Activated T-cell treated with anti-CD3 and anti-CD28 coated beads, Interleukin-2, amount 50 U/mL, for 1 hour (primary cell): ENCODE results near the gene SEMA7A.
"Not testable (repeated sequence)": the region's sequence is repeated elsewhere in the genome, so short reads cannot be mapped to it uniquely, and the experiment has no call there.

Experiments used
- DNase-seq: peaks from one replicate; pipeline ENCODE4 v3.0.0-alpha.2; 2020

The SEMA7A gene

DNA sequence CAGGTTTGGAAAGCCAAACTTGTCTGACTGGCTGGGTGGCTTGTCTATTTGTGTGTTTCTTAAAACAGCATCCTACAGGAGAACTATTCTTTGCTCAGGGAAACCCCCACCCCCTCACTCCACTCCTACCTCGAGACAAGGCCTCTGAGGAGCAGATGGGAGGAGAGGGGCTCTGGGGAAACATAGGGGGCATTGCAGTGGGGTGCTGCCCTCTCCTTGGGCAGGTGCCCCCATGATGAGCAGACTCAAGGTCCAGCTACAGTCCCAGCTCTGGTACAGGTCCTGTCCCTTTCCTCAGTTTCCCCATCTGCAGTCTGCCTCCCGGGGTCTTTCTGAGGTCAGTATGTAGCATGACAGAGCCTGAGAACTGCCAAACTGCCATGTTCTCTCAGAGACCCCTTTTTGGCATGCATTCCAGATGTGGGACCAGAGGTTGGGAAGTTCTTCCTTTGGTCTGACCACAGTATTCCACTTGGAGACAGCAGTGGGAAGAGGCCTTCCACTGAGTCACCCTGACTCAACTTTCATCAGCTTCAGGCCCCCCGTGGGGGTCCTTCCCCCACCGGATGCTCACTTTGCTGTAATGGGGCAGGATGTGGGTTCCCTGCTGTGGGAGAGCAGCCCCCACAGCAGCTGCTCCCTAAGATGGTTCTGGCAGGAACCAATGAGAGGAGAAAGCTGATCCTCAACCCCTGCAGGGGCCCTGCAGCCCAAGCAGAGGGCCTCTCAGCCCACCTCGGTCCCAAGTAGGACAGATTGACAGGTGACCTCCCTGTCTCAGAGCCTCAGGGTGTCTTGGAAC is 34.0 kb downstream of the SEMA7A start:
- peak; percentile 36 for DNase-seq

DNA sequence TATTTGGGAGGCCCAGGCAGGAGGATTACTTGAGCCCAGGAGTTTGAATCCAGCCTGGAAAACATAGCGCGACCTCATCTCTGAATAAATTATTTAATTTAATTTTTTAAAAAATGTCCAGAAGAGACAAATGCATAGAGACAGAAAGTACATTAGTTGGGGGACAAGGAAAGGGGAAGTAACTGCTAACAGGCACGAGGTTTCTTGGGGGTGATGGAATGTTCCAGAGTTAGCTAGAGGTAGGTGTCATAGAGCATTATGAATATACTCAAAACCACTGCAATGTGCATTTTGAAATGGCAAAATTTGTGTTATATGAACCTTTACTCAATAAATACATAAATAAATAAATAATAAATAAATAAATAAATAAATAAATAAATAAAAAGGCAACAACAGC is 34.7 kb downstream of the SEMA7A start:
- no peak for DNase-seq

DNA sequence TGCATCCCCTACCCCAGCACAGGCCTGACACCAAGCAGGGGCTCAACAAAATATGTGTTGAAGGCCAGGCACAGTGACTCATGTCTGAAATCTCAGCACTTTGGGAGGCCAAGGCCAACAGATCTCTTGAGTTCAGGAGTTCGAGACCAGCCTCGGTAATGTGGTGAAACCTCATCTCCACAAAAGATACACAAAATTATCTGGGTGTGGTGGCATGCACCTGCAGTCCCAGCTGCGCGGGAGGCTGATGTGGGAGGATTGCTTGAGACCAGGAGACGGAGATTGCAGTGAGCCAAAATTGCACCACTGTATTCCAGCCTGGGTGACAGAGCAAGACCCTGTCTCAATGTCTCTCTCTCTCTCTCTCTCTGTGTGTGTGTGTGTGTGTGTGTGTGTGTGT is 35.6 kb downstream of the SEMA7A start:
- no peak for DNase-seq

DNA sequence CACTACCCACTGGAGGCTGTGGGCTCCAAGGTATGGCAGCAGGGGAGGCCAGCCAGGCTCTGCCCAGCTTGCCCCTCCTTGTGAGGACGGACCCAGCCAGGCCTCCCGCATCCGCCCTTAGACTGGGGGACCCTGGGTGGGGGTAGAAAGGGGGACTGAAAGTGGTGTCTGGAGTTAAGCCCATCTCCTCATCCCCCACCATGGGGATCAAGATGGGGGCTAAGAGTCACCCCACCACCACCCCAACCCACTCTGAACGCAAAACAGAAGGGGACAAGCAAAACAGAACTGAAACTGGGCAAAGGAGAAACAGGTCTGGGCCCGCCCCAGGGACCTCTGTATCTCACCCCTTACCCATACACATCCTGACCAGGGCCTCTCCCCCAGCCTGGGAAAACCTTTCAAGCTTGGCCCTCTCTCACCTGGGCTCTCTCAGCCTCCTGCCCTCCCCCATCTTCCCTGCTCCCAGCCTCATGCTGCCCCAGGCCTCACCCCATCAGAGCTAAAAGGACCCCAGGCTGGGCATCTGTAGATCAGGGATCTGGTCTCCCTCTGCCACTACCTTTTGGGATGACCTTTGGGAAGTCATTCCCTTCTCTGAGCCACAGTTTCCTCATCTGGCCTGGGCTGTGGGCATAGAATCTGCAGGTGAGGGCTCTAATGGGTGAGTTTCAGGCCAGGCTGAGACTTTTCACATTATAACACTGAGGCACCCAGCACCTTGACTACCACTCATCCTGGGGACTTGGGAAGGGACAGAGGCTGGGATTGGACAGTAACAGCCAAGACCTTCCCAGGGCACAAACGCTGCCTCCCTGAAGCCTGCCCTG is 36.3 kb downstream of the SEMA7A start:
- DNase-seq = no peak

DNA sequence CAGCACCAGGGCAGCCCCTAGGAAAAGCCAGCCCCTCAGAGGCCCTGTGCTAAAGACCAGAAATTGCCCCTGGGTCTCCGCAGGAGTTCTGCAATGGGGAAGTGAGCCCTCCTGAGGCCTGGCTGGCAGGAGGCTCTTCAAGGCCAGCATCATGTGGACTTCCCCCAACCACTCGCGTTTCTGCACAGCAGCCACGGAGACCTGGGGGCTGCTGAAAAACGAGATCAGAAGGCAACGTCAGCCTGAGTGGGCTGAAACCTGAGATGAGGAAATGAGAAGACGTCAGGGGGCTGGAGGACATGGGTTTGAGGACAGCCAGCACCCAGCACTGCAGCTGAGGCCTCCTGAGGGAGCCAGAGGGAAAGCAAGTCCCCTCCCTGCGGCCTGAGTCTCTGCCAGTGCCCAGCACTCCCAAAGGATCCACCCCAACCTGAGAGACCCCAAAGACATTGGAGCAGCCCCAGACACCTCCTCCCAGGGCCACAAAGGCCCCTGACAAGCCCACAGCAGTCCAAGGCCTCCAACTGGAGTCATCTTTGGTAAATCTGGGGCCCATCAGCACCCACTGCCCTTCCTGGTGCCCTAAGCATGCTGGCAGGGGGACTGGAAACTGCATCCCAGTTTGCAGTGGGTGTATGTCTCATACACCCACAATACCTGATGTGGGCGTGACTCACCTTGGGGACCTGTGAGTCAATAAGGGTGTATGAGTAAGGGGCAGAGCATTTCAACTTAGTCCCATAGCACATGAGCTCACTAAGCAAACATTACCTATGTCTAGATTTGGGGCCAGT is 37.1 kb downstream of the SEMA7A start:
- no peak for DNase-seq

DNA sequence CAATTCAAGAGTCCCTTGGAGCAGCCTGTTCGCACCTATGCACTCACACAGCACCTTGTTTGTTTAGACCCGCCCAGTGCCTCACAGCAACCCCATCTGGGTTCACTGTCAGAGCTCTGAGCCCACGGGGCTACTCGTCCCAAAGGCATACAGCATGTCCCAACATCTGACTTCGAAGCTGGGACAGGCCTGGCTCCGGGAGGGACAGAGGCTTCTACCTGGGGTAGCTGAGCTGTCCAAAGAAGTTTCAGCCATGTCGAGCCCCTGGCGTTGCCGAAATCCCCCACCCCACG is 37.7 kb downstream of the SEMA7A start:
- DNase-seq = no peak

DNA sequence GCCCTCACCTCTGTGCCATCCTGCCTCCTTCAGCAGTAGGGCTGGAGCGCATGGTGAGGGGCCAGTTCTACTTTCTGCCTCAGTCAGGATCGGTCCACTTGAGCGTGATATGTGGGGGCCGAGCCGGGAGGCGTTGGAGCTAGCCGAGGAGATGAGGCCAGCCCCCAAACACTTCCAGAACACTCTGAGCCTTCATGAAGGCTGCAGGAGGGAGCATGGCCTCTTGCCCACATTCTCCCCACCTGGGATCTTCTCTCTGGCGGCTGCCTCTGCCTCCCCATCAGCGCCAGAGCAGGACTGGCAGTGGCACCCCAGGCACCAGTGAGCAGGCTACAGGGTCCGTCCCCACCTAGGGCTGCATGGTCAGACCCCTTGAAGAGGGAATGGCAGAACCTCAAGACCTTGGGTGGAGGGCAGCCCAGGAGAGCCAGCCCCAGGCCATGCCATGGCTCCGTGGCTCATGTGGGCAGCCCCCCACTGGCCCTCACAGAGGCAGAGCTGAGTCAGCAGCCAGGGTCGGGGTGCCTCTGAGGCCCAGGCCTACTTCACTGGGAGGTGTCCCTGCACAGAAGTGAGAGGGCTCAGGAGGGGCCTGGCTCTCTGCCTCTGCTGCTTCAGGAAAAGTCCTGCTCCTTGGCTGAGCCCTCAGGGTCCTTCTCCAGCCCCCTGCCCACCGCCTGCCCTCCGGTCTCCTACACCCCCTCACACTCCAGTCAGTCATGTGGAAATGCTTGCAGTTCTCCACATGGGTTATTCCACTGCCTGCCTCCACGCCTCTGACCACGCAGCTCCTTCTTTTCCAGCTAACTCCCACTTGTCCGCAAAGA is 38.2 kb downstream of the SEMA7A start:
- DNase-seq = no peak

DNA sequence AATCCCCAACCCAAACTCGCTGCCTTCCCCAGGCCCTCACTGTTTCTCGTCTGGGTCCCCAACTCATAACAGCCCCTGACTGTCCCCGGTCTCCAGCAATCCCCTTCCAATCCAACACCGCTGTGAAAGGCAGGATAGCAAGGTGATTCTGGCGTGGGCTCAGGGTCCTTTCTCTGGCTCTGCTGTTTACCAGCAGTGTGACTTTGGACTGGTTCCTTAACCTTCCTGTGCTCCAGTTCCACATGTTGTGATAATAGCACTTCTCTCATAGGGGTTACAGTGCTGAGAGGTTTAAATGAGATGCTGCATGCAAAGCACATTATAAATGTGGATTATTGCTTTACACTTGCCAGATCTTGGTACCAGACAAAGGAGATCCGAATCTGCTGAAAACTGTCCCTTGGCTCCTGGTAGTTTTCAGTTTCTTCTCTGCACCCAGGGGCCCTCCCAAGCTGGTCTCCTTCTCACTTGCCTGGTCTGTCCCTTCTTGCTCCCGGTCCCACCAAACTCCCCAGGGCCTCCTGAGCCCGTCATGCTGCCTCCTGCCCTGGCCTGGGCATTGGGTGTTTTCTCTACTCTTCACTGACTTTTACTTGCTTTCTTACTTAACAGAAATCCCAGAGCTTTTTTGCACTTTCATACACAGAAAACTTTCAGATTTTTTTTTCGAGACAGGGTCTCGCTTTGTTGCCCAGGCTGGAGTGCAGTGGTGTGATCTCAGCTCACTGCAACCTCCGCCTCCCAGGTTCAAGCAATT is 39.5 kb downstream of the SEMA7A start:
- DNase-seq = no peak

DNA sequence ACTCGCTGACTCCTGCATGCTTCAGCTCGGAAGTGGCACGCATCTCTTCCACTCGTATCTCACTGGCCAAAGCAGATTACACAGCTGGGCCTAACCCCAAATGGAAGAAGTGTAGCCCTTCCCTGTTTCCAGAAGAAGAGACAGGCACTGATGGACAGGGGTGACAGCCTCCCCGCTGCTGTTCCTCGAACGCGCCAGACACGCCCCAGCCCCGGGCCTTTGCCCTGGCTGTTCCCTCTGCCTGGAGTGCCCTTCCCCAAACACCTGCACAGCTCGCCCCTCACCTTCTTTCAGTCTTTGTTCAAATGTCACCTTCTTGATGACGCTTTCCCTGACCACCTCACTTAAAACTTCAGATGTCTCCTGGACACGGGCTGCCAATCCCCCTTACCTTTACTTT is 40.3 kb downstream of the SEMA7A start:
- no peak for DNase-seq

DNA sequence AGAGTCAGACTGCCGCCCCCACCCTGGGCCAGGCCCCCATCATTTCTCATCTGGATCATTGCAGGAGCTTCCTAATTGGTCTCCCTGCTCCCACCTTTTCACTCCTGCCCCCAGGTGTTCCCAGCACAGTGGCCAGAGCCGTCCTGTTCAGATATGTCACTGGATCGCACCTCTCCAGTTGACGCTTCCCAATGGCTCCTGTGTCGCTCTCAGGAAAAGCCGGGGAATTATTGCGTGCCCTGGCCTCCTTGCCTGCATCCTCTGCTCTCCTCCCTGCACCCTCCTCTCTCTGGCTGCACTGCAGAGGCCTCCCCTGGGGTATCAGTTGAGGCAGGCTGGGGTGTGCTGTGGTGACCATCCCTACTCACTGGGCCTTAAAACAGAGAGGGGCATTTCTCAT is 40.9 kb downstream of the SEMA7A start:
- no peak for DNase-seq

DNA sequence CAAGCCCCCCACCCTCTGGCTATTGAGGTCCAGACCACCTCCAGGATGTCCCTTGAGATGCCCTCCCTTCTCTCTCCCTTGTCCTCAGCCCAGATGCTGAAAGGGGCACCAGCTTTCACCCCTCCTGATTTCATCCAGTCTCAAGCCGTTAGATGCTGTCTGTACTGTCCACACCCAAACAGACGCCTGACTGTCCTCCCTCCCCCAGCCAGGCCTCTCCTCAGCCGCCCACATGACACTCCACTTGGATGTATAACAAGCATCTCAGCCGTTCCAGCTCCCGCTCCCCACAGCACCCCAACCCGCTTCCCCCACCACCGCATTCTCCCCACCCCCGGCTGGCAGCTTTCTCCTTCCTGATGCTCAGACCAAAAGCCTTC is 41.3 kb downstream of the SEMA7A start:
- DNase-seq = no peak

DNA sequence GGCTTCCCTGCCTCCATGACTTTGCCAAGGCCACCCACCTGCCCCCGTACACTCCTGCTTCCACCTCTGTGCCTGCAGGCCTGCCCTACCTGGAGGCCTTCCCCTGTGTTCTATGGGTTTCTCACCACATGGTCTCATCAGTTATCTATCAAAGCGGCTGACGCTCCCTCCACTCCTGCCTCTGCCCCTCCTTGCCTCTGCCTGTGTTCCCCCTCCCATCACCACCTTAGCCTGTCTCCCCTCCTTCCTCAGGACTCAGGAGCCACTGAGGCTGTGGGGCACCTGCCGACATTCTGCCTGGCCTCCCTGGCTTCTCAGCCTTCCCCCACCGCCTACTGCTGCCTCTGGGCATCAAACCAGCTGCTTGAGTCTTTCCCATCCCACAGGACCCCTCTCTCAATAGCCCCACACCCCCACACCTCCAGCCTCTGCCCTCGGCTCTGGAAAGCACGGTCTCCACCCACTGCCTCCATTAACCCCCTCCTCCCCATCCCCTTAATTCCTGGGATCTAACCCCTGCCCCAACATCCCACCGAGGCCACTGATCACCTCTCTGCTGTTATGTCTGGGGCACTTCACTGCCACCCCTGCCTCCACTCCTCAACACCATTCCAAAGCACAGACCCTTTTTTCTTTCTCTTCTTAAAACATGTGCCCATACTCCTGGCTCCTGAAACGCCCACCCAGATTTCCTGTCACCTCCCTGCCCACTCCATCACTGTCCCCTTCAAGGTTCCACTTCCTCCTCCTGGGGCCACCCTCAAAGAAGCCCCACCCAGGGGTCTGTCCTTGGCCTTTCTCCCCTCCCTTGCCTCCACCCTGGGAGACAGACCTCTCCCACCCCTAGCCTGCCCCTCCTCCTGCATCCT is 41.9 kb downstream of the SEMA7A start:
- DNase-seq = no peak

DNA sequence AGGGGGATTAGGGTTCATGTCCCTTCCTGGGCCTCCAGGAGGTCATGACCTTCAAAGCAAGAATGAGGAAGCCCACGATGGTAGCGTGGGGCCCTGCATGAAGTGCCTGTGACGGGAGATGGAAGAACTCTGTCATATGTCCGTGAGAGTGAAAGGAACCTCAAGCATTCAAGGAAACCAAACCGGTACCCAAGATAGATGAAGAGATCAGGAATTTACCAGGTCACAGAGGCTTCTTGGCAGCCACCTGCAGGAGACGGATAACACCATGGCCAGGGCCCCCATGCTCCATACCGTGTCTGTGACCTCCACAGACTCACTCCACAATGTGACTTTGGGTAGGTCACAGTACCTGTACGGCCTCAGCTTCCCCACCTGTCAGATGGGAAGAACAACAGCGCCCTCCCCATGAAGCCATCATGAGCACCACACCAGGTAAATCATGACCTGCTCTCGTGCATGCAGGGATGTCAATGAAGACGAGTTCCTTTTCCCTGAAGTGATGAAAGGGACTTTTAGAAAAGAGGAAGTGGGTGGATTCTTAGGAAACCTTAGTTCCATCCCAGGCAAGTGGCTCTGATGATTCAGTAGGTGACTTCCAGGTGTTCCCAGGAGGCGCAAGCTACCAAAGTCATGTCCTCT is 43.0 kb downstream of the SEMA7A start:
- no peak for DNase-seq

DNA sequence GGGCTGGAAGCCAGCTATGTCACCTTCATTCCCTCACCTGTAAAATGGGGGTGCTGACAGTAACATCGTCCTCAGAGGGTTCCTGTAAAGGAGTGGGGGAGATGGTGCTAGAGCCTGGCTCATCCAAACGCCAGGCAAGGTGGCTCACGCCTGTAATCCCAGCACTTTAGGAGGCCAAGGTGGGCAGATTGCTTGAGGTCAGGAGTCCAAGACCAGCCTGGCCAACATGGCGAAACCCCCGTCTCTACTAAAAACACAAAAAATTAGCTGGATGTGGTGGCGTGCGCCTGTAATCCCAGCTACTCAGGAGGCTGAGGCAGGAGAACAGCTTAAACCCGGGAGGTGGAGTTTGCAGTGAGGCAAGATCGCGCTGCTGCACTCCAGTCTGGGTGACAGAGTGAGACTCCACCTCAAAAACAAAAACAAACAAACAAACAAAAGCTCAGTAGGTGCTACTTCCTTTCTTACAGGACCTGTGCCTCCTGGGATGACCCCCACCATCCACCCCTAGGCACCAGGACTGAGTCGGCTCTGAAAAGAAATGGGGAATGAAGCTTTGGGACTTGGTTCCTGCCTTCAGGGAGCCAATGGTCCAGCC is 43.6 kb downstream of the SEMA7A start:
- not testable (repeated sequence) for DNase-seq

DNA sequence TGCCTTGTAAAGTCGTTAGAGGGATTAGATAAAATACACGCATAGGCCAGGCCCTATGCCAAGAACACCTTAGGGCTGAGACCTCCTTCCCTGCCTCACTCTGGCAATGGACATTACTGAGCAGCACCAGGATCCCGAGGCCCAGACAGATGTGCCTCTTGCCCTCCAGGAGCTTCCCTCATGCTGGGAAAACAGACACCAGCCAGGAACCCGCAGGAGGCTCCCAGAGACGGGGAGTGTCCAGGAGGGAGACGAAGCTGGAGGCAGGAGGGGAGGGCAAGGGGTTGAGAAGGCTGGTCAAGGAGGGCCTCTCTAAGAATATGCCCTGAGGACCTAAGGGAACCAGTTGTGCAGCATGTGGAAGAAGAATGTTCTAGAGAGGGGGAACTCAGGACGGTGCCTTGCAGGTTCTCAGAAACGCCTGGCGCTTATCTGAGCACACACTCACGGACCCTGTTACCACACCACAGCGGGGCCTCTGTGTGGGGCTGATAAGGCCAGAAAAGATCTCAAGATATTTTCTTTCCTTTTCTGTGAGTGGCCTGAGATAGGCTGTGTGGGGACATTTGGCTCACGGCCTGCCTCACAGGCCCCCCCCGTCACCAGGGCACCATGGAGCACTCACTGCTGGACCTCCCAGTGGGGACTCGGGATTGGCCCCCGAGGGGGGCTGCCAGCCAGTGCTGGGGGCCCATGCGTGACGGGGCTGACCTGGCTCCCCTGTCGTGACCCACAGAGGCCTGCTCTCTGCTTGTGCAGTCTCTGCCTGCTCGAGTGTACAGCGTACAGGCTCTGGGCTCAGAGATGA is 44.3 kb downstream of the SEMA7A start:
- DNase-seq = no peak

DNA sequence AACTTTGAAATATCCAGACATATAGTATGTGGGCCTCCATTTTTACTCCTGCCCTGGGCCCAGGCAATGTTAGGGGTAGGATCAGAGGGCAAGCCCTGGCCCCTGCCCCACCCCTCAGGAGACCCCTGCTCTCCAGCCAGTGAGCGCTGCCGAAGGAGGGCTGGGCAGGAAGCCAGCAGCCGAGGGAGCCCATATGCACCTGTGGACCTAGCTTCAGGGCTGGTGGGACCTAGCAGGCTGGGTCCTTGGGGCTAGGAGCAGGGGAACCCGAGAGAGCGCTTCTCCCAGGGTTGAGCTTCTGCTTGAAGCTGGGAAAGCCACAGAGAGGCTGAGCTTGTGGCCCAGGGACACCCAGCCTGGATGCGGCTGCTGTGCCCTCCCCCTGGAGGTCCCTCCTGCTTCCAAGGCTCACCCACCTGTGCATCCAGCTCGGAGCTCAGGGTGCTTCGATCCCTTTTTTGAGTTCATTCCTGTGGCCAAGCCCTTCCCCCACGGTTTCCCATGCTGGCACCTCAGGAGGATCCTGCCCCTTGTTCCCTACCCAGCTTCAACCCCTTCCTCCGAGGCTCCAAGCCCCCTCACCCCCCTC is 45.3 kb downstream of the SEMA7A start:
- no peak for DNase-seq

DNA sequence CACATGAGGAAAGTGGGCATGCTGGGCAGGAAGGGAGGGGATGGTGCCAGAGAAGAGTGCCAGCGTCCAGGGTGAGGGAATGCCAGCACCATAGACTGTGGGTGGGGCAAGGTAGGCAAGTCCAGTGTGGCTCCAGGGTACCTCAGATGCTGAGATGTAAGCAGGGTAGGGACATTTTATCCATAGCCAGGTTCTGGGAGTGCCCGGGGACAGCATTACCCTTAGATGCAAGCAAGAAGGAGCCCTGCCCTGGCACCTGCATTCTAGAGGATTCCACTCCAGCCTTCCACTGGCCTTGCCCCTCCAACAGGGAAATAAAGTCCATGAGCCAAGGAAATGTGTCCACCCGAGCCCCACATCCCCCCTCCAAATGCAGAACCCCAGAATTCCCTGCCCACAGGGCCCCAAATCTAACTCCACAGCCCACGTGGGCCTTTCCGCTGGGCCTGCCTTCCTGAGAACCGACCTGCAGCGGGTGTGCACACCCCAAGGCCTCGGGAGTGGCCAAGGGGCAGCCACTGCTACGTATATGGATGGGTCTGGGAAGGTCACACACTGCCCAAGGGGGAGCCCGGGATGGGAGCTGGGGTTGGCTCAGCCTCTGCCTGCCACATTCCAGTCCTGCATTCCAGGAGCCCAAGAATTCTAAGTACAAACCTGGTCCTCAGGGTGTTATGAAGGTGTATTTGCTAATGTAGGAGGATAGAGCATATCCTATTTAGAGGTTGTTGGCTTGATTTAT is 46.0 kb downstream of the SEMA7A start:
- no peak for DNase-seq

DNA sequence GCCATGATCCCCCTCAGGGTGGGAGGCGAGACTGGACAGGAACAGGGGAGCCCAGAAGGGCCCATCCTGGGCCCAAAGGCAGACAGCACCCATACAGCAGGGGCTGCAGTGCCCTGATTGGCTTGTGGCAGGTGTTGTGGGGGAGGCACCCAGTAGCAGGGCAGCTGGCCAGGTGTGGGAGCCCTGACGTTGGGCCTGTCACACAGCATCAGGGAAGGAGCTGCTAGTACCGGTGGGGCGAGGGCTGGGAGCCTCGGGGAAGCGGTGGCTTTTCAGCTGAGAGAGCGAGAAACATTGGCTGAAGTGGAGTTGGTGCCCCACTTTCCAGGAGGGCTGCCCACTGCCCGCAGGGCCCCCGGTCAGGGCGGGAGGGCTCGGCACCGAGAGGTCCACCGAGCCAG is 46.6 kb downstream of the SEMA7A start:
- DNase-seq = no peak
